Upper lobe of left lung (tissue), 6 donors: Measurements from ENCODE around the gene TMUB1. TPM values are rescaled to one million over a fixed set of nuclear protein-coding genes. Genes with fewer than 3 reads are reported as not detected.

Source experiments
- ATAC-seq, 2 donors: fragments of 200-7000 bp; cut with Tn5 transposase; one replicate each; pipeline ENCODE4 v1.9.1; 2022; ENCODE audit warnings: mild to moderate bottlenecking in 2 of 2, moderate library complexity in 2 of 2; ENCODE audit not compliant: low FRiP score in 2 of 2
- DNase-seq, 2 donors: peaks; one replicate each; pipeline ENCODE4 v3.0.0-alpha.2; 2019 to 2020
- H3K27ac ChIP-seq, 4 donors: fragments of 200-600 bp; sonication (generic); one replicate each; pipeline ENCODE4 v1.5.1; 2016 to 2019
- H3K27me3 ChIP-seq, 4 donors: fragments of 200-600 bp; sonication (generic); one replicate each; pipeline ENCODE4 v1.5.1; 2017 to 2019
- H3K36me3 ChIP-seq, 4 donors: fragments of 200-600 bp; sonication (generic); one replicate each; pipeline ENCODE4 v1.5.1; 2016 to 2019
- H3K4me1 ChIP-seq, 4 donors: fragments of 200-600 bp; sonication (generic); one replicate each; pipeline ENCODE4 v1.5.1; 2018 to 2019
- H3K4me3 ChIP-seq, 4 donors: fragments of 200-600 bp; sonication (generic); one replicate each; pipeline ENCODE4 v1.5.1; 2017 to 2019; ENCODE audit warnings: mild to moderate bottlenecking in 2 of 4, moderate library complexity in 1 of 4
- H3K9me3 ChIP-seq, 4 donors: fragments of 200-600 bp; sonication (generic); one replicate each; pipeline ENCODE4 v1.5.1; 2018 to 2019
- CTCF ChIP-seq, 6 experiments: fragments of 450-650 bp in 4 of 6; fragments of 200-600 bp in 2 of 6; sonication (generic) in 2 of 6; IDR thresholded peaks; one replicate each; pipeline ENCODE4 v1.5.1; 2016 to 2019; ENCODE audit warnings: antibody characterized with exemption in 6 of 6
- EP300 ChIP-seq, 4 donors: sonication (generic); formaldehyde crosslinking; IDR thresholded peaks; one replicate each; pipeline ENCODE4 v1.5.1; 2017; ENCODE audit warnings: antibody characterized with exemption in 4 of 4, control low read depth in 2 of 4
- POLR2A ChIP-seq, 4 donors: fragments of 450-650 bp; IDR thresholded peaks; one replicate each; pipeline ENCODE4 v1.5.1; 2016 to 2017; ENCODE audit warnings: antibody characterized with exemption in 4 of 4, mild to moderate bottlenecking in 2 of 4
- POLR2AphosphoS5 ChIP-seq, 2 donors: sonication (generic); formaldehyde crosslinking; IDR thresholded peaks; one replicate each; pipeline ENCODE4 v1.5.1; 2017; ENCODE audit warnings: antibody characterized with exemption in 2 of 2
- WGBS, 2 donors: methylation state at CpG; one replicate each; pipeline ENCODE4 v1.1.5; 2017 to 2018; 5-methylcytosine and 5-hydroxymethylcytosine counted together
- total RNA-seq, 6 donors: library from RNA; depleted of rRNA in 4 of 6; stranded (reverse); fragments of >200 nt in 4 of 6; gene quantifications; one replicate each; pipeline versions ENCODE4 v1.1.0 to v1.2.1, GENCODE V29; 2016 to 2021
- donor health status: DM: no; HTN: no; CAD: no; lungs with moderate emphysema.
- donor health status: DM: no; HTN: yes; CAD: no; lungs with severe emphysema.

The TMUB1 gene
- total RNA-seq, 6 donors from 2014 or later = 35.3 to 72.9 (median 51.6) TPM

GRCh38 chr7:151103973-151104372 is 20.7 kb upstream of the TMUB1 start:
- DNase-seq = no peak
- peaks cover 0 to 26% (median 12%) of the 10 kb centered on the region in 4 donors for H3K4me1 ChIP-seq
- no peak overlapping the region for H3K27ac ChIP-seq
- H3K9me3 ChIP-seq = no peaks in the 10 kb centered on the region
- no peak overlapping the region for H3K4me3 ChIP-seq
- H3K27me3 ChIP-seq = no peaks in the 10 kb centered on the region
- TF ChIP-seq EP300 (IDR thresholded peaks at IDR 0.05) = no peak
- TF ChIP-seq POLR2AphosphoS5 (IDR thresholded peaks at IDR 0.05) = no peak
- no peak for TF ChIP-seq POLR2A (IDR thresholded peaks at IDR 0.05)
- no peak for TF ChIP-seq CTCF (IDR thresholded peaks at IDR 0.05)
- WGBS, 2 donors = 83 to 97% methylated on average over 8 to 12 of the region's 12 CpGs
- peaks cover 0 to 6% (median 2%) of the 10 kb centered on the region in 4 donors for H3K36me3 ChIP-seq
- no peak for ATAC-seq

- TF ChIP-seq EP300 (IDR thresholded peaks at IDR 0.05) (no peak), POLR2A (IDR thresholded peaks at IDR 0.05) (no peak), POLR2AphosphoS5 (IDR thresholded peaks at IDR 0.05) (no peak), CTCF (IDR thresholded peaks at IDR 0.05) (no peak)
- H3K4me3 ChIP-seq = no peak overlapping the region
- DNase-seq = no peak
- ATAC-seq = no peak
- 73 to 83% methylated on average over 3 of the region's 3 CpGs for WGBS, 2 donors
- H3K36me3 ChIP-seq = peaks cover 0 to 6% (median 2%) of the 10 kb centered on the region in 4 donors
- H3K27me3 ChIP-seq = no peaks in the 10 kb centered on the region
- peaks cover 0 to 25% (median 12%) of the 10 kb centered on the region in 4 donors for H3K4me1 ChIP-seq
- no peak overlapping the region for H3K27ac ChIP-seq
- H3K9me3 ChIP-seq = no peaks in the 10 kb centered on the region
Observed at GRCh38 chr7:151102991-151103390, 19.7 kb upstream of the TMUB1 start.

GRCh38 chr7:151101621-151102396 is 18.5 kb upstream of the TMUB1 start:
- ATAC-seq (peak; percentile 12 to 28), DNase-seq (peak in 1 of 2 donors; percentile 38)
- Histone ChIP-seq H3K27ac (peak overlapping the region in 2 of 4 donors; percentile 35), H3K36me3 (peaks cover 0 to 8% (median 2%) of the 10 kb centered on the region in 4 donors), H3K4me3 (no peak overlapping the region), H3K27me3 (no peaks in the 10 kb centered on the region), H3K9me3 (no peaks in the 10 kb centered on the region), H3K4me1 (peaks cover 0 to 33% (median 12%) of the 10 kb centered on the region in 4 donors)
- TF ChIP-seq CTCF (IDR thresholded peaks at IDR 0.05) (no peak), POLR2A (IDR thresholded peaks at IDR 0.05) (no peak), EP300 (IDR thresholded peaks at IDR 0.05) (no peak), POLR2AphosphoS5 (IDR thresholded peaks at IDR 0.05) (no peak)
- WGBS, 2 donors = 85 to 86% methylated on average over 18 to 23 of the region's 24 CpGs

GRCh38 chr7:151100921-151101320 is 17.6 kb upstream of the TMUB1 start:
- Histone ChIP-seq H3K27me3 (no peaks in the 10 kb centered on the region), H3K9me3 (no peaks in the 10 kb centered on the region), H3K27ac (peak overlapping the region in 1 of 4 donors; percentile 35), H3K4me3 (no peak overlapping the region), H3K36me3 (peaks cover 0 to 6% (median 2%) of the 10 kb centered on the region in 4 donors), H3K4me1 (peaks cover 0 to 33% (median 13%) of the 10 kb centered on the region in 4 donors)
- ATAC-seq (peak in 1 of 2 donors; percentile 21), DNase-seq (peak in 1 of 2 donors; percentile 78)
- WGBS, 2 donors = 93% methylated on average over 7 of the region's 10 CpGs; no CpG with 5 or more reads in 1 of the 2 donors
- TF ChIP-seq POLR2AphosphoS5 (IDR thresholded peaks at IDR 0.05) (no peak), POLR2A (IDR thresholded peaks at IDR 0.05) (no peak), EP300 (IDR thresholded peaks at IDR 0.05) (no peak), CTCF (IDR thresholded peaks at IDR 0.05) (no peak)
